Limb (tissue), 2 donors: Measurements from ENCODE around the gene RFC2.

Experiments used
- DNase-seq, 2 donors: peaks; one replicate each; pipeline ENCODE4 v3.0.0-alpha.2; 2016; ENCODE audit errors: extremely low spot score in 2 of 2

RFC2 gene

DNA sequence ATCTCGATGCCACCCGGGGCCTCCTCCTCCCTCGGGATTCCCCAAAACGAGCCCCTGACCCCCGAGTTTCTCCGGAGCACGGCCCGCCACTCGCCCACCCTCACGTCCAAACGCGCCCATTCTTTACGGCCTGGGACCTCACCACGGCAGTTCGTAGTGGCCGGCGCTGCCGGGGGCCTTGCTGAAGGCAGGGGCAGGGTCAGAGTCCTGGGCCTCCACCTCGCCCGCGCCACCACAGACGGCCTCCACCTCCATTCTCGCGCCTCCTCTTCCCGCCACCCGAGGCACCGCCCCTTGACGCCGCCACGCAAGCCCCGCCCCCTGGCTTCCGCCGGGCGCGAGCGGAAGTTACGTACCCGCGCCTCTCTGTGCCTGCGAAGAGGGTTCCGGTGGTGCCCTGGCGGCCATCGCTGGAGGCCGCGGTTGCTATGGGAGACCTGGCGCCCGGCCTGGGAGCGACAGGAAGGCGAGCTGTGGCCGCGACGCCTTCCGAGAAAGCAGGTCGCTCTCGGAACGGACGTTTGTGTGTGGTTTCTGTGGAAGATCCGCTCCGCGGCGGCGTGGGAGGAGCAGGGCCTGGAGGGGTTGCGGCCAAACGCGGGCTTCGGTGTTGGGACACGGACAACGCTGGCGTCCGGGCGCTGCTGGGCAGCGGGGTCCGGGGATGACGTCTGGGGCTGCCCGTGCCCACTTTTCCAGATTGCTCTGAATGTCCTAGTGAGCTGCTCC, at the start of gene RFC2:
Gene RFC2, minus strand, starts transcription at position 271 of the 729 bp plus-strand sequence. Its CDS starts 16 bp downstream, at position 255.
- DNase-seq: peak; percentile 94 to 100

DNA sequence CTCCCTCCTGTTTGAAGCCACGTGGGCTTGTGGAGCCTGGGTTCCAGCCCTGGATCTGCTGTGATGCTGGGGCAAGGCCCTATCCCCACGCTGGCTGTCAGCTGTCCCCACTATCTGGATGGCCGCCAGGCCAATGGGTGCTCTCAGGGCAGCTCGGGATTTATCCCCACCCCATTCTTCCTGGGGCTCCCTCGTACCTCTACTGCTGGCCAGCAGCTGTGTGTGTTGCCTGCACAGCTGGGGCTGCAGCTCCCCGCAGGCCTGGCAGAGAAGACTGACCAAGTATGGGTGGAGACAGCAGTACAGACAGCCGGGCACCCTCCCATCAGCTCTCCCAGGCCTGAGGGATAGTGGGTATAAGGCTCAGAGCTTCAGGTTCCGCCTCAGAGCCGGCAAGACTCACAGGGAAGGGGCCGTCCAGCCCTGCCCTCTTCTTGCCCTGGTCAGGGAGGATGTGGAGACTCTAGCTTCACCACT, 48.6 kb upstream of the RFC2 start:
- no peak for DNase-seq

DNA sequence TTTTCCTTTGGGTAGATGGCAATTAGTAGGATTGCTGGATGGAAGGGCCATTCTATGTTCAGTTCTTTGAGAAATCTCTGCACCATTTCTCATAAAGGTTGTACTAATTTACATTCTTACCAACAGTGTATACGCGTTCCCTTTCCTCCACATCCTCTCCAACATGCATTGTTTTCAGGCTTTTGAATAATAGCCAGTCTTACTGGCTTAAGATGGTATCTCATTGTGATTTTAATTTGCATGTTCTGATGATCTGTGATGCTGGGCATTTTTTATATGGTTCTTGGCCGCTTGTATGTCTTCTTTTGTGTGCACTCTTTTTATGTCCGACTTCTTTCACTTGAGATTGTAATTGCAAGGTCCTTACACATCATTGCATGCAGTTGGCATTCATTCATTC, 46.7 kb upstream of the RFC2 start:
- DNase-seq: no peak

DNA sequence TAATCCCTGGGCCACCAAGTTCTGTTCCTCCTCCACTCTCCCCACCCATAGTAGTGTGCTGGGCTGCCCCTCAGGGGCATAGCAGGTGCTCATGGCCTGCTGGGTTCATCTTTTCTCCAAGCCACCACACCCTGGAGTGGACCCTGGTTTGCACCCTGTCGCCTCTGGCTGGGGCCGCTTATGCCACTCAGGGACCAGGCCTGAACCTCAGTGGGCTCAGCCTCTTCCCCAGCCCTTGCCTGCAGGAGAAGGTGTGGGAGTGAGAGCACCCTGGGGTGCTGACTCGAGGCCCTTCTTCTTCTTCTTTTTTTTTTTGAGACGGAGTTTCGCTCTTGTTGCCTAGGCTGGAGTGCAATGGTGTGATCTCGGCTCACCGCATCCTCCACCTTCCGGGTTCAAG, 45.2 kb upstream of the RFC2 start:
- no peak for DNase-seq

DNA sequence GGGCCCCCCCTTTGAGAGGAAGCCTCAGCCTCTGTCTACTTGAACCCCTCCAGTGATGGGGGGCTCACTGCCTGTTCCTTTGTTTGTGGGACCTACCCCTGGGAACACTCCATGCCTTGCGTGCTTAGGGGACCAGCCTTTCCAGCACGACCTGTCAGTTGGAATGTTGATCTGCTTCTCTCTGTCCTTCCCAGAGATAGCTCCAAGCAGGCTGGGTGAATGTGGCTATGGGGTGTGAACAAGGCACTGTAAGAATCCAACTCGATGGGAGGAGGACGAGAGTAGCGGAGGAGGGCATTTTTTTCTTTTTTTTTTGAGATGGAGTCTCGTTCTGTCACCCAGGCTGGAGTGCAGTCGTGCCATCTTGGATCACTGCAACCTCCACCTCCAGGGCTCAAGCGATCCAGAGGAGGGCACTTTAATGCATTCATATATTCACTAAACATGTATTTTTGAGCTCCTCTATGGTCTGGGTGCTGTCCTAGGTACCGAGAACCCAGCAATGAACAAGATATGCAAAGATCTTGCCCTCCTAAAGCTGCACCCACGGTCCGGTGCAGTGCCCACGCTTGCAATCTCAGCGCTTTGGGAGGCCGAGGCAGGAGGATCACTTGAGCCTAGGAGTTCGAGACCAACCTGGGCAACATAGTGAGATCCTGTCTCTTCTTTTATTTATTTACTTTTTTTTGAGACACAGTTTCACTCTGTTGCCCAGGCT, 43.5 kb upstream of the RFC2 start:
- DNase-seq: no peak

DNA sequence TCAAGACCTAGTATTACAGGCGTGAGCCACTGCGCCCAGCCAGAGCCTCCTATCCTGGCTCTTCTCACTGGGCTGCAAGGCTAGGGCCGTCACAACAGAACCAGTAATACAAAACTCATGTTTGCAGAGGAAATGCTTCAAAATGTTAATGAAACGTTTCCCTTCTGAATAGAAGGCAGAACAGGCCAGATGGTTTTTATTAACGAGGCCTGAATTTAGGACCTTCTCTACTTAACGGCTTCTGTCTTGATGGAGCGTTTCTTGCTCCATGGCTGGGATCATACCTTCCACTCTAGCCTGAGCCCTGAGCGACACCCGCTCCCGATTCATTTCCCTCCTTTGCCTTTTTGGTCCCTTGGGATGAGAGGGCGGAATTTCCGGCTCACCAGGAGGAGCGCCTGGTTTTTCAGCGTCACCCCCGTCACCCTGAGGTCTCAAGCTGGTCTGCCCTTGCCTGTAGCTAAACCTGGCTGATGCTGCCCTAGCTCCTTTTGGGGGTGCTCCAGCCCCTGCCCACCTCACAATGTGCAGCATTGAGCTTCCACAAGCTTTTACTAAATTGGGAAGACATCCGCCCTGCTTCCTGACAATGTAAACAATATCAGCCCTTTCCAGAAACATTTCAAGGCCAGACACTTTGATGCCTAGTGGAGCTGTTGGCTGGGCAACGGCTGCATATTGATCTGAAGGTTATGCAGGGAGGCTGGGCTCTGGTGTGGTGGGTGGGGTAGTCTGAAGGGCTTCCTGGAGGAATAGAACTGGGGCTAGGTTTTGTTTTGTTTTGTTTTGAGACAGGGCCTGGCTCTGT, 40.2 kb upstream of the RFC2 start:
- peak in 1 of 2 donors; percentile 64 for DNase-seq

DNA sequence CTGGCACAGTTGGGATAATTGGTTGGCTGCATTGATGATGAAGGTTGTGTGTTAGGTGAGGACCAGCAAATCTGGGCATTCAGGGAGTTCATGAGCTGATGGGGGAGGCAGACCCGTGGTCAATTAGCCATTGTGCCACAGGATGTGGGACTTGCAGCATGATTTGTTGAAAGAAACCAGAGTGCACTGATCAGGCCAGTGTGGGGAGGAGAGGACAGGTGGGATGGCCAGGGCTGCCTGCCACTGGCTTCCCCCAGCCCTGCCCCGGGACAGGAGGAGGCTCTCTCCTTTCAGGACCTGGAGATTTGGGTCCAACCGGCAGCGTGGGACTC, 39.3 kb upstream of the RFC2 start:
- DNase-seq: no peak

DNA sequence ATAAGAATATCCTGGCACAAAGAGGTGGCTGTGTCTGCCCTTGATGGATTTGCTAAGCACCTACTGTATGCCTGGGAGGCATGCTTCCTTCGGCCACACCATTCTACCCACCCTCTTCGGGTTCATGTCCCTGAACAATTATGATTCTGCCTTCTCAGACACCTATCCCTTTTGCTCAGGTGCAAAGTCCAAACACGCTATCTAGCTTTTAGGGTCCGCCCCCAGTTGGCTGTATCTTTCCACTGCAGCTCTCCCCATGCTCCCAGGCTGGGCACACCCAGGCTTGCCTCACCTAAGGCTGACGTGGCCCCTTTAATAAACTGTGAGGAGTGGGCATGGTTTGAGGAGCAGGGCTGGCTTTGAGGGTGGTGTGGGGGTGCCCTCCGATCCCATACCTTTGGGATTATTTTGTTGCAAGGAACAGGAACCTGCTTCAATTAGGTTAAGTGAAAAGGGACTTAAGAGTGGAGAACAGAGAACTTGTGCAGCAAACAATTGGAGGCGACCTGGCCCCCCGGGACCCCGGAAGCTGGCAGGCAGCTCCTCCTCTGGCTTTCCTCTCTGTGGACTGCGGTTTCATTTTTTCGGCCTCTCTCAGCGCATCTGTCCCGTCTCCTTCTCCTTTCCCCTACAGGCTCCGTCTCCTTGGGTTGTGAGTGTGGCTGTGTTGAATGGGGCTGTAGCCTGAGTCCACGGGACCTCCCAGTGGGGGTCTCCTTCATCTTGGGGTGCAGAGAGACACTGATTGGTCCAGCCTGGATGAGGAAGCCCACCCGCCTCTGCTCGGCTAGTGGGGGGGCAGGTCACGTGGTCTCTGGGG, 38.8 kb upstream of the RFC2 start:
- DNase-seq: no peak

DNA sequence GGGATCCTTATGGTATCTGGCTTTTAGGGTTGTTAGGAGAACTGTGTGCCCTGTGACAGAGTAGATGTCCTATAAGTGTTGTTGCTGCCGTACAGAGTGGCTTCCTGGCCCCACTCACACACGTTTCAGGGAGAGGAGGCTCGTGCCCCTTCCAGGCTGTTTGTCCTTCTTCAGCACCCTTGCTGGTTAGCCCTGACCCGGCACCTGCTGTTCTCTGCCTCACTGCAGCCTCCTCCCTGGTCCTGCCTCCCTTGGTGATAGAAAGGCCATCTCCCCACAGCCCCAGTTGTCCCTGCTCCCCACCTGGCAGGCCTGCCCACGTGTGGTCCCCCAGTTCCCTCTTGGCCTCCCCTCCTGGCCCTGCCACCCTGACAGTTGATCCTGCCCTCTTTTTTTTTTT, 37.3 kb upstream of the RFC2 start:
- no peak for DNase-seq

DNA sequence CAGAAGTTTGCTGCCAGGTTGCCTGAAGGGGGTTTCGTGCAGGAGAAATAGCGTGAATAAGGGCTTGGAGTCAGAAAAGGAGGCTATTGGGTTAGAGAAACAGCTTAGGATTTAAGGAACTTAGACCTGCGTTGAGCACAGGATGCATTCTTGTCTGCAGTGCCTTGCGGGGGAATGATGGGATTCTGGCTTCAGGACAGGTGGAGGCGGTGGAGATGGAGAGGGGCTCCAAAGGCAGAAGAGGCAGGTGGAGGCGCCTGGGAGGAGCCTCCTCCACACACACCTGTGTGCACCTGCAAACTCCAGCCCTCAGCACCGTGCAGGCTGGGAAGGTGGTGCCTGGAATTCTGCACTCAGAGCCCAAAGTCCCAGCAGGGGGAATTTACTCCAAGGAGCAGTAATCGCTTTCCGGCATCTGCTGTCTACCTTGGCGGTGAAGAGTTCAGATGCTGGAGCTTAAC, 36.8 kb upstream of the RFC2 start:
- no peak for DNase-seq

DNA sequence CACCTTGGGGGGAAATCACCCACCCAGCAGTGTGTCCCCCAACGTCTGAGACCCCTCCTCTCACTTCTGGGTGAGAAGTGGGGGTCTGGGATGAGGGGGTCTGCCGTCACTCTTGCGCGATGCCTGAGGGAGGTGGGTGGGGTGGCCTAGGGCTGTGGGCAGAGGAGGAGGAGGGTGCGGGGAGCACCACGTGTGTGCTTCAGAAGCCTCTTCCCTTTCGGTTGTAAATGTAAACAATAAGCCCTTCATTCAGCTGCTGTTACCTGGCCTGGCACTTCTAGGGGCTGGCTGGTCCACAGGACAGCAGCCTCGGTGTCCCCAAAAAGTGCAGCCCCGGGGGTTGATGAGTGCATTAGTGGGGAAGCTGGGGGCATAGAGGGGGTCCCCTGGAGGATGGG, 36.4 kb upstream of the RFC2 start:
- DNase-seq: no peak

DNA sequence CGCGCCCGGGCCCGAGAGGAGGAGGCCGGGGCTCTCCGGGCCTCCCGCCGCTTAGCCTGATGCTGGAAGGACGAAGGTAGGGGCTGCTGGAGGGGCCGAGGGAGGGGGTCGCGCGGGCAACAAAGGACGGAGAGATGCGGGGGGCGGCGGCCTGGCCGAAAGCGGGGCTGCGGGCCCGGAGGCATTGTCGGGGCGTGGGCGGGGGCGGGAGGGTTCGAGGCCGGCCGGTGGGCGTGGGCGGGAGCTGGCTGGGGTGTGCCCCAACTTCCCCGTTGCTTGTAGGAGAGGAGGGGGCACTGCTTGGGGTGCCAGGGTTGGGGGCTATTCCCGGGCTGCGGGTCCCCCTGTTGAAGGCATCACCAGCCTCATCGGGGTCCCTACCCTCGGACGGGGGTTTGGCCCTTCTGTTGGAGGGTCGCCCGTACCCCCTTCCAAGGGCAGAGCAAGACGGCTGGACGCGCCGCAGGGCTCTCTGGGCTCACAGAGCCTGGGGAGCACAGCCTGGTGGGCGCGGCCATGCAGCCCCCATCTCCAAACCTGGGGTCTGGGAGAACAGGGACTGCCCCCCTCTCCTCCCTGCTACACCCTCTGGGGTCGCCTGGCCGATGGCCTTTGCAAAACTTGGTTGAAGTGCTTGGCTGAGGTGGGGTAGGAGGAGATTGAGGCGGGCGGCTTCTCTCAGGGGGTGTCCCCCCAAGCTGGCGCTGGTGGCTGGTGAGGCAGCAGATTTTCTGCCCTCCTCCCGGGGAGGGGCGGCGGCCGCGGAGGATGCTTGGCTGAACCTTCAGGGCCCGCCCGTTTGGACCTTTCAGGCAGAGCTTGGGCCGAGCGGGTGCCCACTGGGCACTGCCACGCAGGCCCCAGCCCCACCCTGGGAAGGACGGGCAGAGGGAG, 35.7 kb upstream of the RFC2 start:
- peak in 1 of 2 donors; percentile 60 for DNase-seq

DNA sequence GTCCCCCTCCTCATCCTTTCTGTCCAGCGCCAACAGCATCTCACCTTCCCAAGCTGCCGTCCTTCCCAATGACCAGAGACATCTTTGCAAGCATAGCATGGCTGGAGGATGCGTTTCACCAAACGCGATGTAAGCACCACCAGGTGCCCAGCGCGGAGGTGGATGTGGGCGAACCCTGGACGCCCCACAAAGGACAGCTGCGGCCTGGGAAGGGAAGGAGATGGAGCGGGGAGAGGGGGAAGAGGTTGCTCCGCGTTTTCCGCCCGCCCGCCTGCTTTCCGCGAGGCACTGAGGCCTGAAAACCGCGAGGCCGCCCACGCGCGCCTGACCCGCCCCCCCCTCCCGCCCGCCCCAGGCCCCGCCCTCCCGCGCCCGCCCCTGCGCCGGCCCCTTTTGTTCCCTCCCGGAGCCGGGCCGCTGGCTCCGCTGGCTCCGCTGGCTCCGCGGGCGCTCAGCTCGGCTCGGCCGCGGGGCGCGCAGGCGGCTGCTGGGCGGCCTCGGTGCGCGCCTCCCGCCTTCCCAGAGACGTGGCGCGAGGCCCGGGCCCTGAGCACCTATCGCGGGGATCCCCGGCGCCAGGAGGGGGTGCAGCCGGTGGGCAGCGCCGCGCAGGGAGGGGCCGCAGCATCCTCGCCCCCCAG, 34.9 kb upstream of the RFC2 start, which contains the start of gene CLIP2:
Gene CLIP2, plus strand, starts transcription at position 390 of the 641 bp plus-strand sequence. CDS start 28,140 bp downstream, outside the sequence.
- DNase-seq: peak; percentile 71 to 95

DNA sequence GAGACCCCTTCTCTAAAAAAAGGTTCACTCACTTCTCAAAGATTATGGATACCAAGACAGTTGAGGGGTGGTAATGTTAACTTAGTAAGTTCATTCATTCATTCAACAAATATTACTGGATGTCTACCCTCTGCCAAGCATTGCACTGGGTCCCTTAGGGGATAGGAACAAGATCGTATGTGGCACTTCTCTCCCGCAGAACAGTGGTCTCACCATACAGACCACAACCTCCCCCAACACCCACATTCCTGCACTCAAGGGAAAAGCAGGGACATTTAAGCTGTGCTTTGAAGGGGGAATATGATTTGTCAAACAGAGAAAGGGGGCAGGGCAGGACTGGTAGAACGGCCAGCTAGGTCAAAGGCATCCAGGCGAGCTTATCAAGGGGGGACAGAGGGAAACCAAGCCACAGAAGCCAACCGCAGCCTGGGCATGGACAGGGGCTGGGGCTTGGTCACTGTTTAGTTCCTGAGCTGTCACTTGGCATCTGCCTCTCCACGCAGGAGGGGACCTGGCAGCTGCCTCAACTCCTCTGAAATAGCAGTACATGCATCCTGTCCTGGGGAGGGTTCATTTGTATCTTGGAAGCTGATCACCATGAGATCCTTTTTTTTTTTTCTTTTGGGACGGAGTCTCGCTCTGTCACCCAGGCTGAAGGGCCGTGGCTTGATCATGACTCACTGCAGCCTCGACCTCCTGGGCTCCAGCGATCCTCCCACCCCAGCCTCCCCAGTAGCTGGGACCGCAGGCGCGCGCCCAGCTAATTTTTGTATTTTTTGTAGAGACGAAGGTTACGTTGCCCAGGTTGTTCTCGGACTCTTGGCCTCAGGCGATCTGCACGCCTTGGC, 34.1 kb upstream of the RFC2 start:
- DNase-seq: no peak

DNA sequence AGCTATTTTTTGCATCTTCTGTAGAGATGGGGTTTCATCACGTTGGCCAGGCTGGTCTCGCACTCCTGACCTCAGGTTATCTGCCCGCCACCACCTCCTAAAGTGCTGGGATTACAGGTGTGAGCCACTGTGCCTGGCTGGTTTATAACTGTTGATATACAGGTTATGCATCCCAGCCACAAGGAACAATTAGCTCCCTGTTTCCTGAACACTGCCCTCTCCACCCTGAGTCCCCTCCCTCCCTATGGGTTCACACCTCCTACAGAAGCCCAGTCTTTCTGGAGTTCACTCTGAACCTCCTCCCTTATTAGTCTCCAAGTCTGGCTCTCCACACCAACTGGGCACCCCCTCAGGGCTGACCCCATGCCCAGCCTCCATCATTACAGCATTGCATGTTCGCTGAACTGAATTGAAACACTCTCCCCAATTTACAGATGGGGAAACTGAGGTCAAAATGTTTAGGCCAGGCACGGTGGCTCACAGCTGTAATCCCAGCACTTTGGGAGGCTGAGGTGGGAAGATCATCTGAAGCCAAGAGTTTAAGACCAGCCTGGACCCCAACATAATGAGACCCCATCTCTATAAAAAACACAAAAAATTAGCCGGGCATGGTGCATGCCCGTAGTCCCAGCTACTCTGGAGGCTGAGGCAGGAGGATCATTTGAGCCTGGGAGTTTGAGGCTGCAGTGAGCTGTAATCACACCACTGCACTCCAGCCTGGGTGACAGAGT, 33.3 kb upstream of the RFC2 start:
- DNase-seq: no peak

DNA sequence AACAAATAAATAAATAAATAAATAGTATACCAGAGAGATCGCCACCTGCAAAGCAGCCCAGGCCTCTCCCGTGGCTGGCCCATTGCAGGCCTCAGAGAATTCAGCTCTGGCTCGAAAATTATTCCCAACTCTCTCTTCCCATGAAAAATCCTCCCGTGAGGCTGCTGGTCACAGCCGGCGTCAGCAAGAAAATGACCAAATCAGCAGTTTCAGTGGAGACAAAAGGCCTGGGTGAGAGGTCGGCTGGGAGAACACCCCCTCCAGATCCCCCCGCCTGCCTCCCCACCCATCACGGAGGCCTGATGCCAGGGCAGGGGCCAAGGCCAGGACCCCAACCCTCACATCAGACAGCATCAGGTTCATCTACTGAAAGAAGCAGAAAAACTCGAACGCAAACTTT, 31.9 kb upstream of the RFC2 start:
- DNase-seq: no peak

DNA sequence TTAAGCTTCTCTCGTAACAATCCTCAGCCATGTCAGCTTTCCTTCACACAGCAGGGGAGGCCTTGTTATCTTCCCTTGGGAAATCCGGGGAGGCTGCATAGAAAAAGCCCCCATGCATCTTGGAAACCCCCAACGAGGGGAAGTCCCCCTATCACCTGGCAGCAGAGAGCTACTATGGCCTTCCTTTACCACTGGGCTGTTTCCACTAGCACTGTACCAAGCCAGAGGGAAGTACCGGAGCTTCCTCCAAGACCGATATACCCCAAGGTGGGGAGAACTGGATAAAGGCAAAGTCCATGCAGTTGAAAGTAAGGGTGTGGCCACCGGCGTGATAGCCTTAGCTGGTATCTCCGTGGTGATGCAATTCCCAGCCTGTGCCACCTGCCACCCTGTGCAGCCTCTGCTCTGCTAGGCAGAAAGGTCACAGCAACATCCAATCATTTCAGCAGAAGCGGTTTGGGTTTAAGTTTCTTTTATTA, 30.6 kb upstream of the RFC2 start:
- no peak for DNase-seq
